K562 (cell line): ENCODE data around the gene FFAR1. TPM values are rescaled to one million over a fixed set of nuclear protein-coding genes. Genes with fewer than 3 reads are reported as not detected.

Experiments
- DACH1 ChIP-seq: fragments of 450-650 bp; IDR thresholded peaks from 2 replicates; pipeline ENCODE4 v1.6.1; 2018; ENCODE audit not compliant: partially characterized antibody
- ELF4 ChIP-seq: fragments of 450-650 bp; formaldehyde crosslinking; IDR thresholded peaks from 2 replicates; pipeline ENCODE4 v1.4.0; 2022; ENCODE audit warnings: missing genetic modification characterization
- EP300 ChIP-seq: IDR thresholded peaks from 2 replicates; pipeline ENCODE4 v1.6.1; 2012; ENCODE audit warnings: low read length, improper control_type of control experiment
- ESRRA ChIP-seq: fragments of 450-650 bp; IDR thresholded peaks from 2 replicates; pipeline ENCODE4 v1.6.1; 2014; ENCODE audit warnings: low read depth, mild to moderate bottlenecking, moderate library complexity, borderline replicate concordance
- FOXP1 ChIP-seq: sonication (generic); formaldehyde crosslinking; IDR thresholded peaks from 2 replicates; pipeline ENCODE4 v1.8.0; 2022; ENCODE audit warnings: mild to moderate bottlenecking, missing genetic modification reagents
- KAT2B ChIP-seq: IDR thresholded peaks from one replicate; pipeline ENCODE4 v1.6.1; 2012; ENCODE audit warnings: low read depth, mild to moderate bottlenecking, control low read depth, inconsistent platforms, low read length, moderate library complexity
- MED1 ChIP-seq: sonication (generic); formaldehyde crosslinking; IDR thresholded peaks from 2 replicates; pipeline ENCODE4 v1.8.1; 2023; ENCODE audit warnings: missing genetic modification reagents, borderline replicate concordance
- MTF1 ChIP-seq: fragments of 250-450 bp; sonication (Bioruptor Pico); IDR thresholded peaks from 2 replicates; pipeline ENCODE4 v1.9.0; 2021; ENCODE audit warnings: moderate library complexity, mild to moderate bottlenecking, inconsistent platforms, borderline replicate concordance
- SLC30A9 ChIP-seq: fragments of 250-450 bp; sonication (Bioruptor Pico); IDR thresholded peaks from 2 replicates; pipeline ENCODE4 v1.8.0; 2022; ENCODE audit warnings: mild to moderate bottlenecking, moderate library complexity
- SNRNP70 ChIP-seq: fragments of 200-400 bp; formaldehyde crosslinking; optimal IDR thresholded peaks from 2 replicates; pipeline ENCODE3; 2017; ENCODE audit warnings: low read depth, low read length
- ZNF253 ChIP-seq: fragments of 250-450 bp; sonication (Bioruptor Pico); conservative IDR thresholded peaks from 2 replicates; pipeline ENCODE4 v1.6.1; 2021; ENCODE audit warnings: mild to moderate bottlenecking
- polyA plus RNA-seq, 8 experiments: library from polyadenylated mRNA; depleted of rRNA in 4 of 8; stranded (reverse) in 5 of 8; unstranded in 3 of 8; fragments of >200 nt; fragmentation: Nextera tagmentation in 2 of 8; fragmentation: Illumina TruSeq in 1 of 8; extraction: Ambion mirVana in 2 of 8; extraction: Trizol in 1 of 8; gene quantifications; 2 replicates each; pipeline versions ENCODE4 v1.2.1 to v1.2.3, GENCODE V29; 2011 to 2014; ENCODE audit warnings: inconsistent platforms in 1 of 8, missing spikeins in 1 of 8
- total RNA-seq, 7 experiments: library from RNA; depleted of rRNA in 6 of 7; stranded (reverse); fragments of >200 nt in 6 of 7; fragmentation: Illumina TruSeq in 2 of 7; extraction: Trizol in 2 of 7; gene quantifications; 2 replicates each; pipeline versions ENCODE4 v1.2.1 to v1.2.3, GENCODE V29; 2011 to 2021; ENCODE audit warnings: low replicate concordance in 1 of 7
- TF ChIP-seq, protein P1 (sequence below): sonication (generic); formaldehyde crosslinking; IDR thresholded peaks from 2 replicates; pipeline ENCODE4 v1.8.1; 2023; ENCODE audit warnings: missing genetic modification reagents, mild to moderate bottlenecking, borderline replicate concordance
- TF ChIP-seq, protein P2 (sequence below): sonication (generic); formaldehyde crosslinking; IDR thresholded peaks from 2 replicates; pipeline ENCODE4 v1.8.1; 2022; ENCODE audit warnings: missing genetic modification reagents
- TF ChIP-seq, protein P3 (sequence below): fragments of 250-450 bp; sonication (Bioruptor Pico); IDR thresholded peaks from 2 replicates; pipeline ENCODE4 v1.4.0; 2020
- TF ChIP-seq, protein P4 (sequence below): fragments of 450-650 bp; formaldehyde crosslinking; IDR thresholded peaks from 2 replicates; pipeline ENCODE4 v1.4.0; 2020; ENCODE audit warnings: mild to moderate bottlenecking

The FFAR1 gene
- total and polyA plus RNA-seq, 9 of the 15 experiments (the other 6 are each of a cell fraction or from before 2014, with no cell fraction given): not detected

DNA sequence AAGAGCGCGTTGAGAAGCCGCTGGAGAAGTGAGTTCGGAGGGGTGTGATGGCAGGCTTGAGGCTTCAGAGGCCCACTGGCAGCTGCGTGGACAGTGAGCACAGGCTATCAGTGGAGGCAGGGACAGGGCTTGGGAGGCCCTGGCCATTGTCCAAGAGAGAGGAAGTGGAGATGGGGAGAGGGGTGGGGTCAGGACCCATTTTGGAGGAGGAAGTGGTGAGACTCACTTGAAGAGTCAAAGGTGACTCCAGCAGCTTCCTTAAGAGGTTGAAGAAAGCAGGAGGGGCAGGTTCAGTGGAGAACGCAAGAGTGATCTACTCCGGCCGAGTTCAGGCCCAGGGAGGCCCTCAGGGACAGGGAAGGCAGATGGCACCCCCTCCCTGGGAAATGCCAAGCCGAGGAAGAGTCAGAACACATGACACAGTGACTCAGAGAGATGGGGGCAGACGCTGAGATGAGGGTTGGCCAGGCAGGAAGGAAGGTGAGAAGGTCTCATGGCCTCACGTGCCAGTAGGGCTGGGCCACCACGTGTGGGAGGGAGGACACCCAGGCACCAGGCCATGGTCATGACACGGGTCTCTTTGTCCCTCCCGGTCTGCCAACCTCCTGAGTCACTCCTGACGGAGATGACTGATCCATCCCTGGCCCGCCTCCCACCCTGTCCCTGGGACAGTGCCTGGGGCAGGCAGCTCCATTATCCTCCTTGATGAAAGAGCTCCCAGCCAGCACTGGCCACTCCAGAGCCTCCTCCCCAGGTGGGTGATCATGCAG is 28.8 kb upstream of the FFAR1 start (continued):
- TF ChIP-seq, protein P1, sequence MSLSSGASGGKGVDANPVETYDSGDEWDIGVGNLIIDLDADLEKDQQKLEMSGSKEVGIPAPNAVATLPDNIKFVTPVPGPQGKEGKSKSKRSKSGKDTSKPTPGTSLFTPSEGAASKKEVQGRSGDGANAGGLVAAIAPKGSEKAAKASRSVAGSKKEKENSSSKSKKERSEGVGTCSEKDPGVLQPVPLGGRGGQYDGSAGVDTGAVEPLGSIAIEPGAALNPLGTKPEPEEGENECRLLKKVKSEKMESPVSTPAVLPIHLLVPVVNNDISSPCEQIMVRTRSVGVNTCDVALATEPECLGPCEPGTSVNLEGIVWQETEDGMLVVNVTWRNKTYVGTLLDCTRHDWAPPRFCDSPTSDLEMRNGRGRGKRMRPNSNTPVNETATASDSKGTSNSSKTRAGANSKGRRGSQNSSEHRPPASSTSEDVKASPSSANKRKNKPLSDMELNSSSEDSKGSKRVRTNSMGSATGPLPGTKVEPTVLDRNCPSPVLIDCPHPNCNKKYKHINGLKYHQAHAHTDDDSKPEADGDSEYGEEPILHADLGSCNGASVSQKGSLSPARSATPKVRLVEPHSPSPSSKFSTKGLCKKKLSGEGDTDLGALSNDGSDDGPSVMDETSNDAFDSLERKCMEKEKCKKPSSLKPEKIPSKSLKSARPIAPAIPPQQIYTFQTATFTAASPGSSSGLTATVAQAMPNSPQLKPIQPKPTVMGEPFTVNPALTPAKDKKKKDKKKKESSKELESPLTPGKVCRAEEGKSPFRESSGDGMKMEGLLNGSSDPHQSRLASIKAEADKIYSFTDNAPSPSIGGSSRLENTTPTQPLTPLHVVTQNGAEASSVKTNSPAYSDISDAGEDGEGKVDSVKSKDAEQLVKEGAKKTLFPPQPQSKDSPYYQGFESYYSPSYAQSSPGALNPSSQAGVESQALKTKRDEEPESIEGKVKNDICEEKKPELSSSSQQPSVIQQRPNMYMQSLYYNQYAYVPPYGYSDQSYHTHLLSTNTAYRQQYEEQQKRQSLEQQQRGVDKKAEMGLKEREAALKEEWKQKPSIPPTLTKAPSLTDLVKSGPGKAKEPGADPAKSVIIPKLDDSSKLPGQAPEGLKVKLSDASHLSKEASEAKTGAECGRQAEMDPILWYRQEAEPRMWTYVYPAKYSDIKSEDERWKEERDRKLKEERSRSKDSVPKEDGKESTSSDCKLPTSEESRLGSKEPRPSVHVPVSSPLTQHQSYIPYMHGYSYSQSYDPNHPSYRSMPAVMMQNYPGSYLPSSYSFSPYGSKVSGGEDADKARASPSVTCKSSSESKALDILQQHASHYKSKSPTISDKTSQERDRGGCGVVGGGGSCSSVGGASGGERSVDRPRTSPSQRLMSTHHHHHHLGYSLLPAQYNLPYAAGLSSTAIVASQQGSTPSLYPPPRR (CRISPR knock-in tag): no peak
- TF ChIP-seq, protein P2, sequence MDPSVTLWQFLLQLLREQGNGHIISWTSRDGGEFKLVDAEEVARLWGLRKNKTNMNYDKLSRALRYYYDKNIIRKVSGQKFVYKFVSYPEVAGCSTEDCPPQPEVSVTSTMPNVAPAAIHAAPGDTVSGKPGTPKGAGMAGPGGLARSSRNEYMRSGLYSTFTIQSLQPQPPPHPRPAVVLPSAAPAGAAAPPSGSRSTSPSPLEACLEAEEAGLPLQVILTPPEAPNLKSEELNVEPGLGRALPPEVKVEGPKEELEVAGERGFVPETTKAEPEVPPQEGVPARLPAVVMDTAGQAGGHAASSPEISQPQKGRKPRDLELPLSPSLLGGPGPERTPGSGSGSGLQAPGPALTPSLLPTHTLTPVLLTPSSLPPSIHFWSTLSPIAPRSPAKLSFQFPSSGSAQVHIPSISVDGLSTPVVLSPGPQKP: no peak
- TF ChIP-seq, protein P3, sequence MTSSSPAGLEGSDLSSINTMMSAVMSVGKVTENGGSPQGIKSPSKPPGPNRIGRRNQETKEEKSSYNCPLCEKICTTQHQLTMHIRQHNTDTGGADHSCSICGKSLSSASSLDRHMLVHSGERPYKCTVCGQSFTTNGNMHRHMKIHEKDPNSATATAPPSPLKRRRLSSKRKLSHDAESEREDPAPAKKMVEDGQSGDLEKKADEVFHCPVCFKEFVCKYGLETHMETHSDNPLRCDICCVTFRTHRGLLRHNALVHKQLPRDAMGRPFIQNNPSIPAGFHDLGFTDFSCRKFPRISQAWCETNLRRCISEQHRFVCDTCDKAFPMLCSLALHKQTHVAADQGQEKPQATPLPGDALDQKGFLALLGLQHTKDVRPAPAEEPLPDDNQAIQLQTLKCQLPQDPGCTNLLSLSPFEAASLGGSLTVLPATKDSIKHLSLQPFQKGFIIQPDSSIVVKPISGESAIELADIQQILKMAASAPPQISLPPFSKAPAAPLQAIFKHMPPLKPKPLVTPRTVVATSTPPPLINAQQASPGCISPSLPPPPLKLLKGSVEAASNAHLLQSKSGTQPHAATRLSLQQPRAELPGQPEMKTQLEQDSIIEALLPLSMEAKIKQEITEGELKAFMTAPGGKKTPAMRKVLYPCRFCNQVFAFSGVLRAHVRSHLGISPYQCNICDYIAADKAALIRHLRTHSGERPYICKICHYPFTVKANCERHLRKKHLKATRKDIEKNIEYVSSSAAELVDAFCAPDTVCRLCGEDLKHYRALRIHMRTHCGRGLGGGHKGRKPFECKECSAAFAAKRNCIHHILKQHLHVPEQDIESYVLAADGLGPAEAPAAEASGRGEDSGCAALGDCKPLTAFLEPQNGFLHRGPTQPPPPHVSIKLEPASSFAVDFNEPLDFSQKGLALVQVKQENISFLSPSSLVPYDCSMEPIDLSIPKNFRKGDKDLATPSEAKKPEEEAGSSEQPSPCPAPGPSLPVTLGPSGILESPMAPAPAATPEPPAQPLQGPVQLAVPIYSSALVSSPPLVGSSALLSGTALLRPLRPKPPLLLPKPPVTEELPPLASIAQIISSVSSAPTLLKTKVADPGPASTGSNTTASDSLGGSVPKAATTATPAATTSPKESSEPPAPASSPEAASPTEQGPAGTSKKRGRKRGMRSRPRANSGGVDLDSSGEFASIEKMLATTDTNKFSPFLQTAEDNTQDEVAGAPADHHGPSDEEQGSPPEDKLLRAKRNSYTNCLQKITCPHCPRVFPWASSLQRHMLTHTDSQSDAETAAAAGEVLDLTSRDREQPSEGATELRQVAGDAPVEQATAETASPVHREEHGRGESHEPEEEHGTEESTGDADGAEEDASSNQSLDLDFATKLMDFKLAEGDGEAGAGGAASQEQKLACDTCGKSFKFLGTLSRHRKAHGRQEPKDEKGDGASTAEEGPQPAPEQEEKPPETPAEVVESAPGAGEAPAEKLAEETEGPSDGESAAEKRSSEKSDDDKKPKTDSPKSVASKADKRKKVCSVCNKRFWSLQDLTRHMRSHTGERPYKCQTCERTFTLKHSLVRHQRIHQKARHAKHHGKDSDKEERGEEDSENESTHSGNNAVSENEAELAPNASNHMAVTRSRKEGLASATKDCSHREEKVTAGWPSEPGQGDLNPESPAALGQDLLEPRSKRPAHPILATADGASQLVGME: 0 out of 2 replicates have a peak, but pooled peaks have one; percentile 48
- TF ChIP-seq SNRNP70 (no peak), ESRRA (no peak), FOXP1 (no peak), MED1 (no peak), ELF4 (CRISPR knock-in tag) (no peak), KAT2B (no peak), EP300 (no peak), ZNF253 (CRISPR knock-in tag) (no peak), SLC30A9 (CRISPR knock-in tag) (no peak), DACH1 (no peak), MTF1 (CRISPR knock-in tag) (no peak)
- TF ChIP-seq, protein P4, sequence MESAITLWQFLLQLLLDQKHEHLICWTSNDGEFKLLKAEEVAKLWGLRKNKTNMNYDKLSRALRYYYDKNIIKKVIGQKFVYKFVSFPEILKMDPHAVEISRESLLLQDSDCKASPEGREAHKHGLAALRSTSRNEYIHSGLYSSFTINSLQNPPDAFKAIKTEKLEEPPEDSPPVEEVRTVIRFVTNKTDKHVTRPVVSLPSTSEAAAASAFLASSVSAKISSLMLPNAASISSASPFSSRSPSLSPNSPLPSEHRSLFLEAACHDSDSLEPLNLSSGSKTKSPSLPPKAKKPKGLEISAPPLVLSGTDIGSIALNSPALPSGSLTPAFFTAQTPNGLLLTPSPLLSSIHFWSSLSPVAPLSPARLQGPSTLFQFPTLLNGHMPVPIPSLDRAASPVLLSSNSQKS: no peak
